Forelimb muscle (tissue), 1 donor: ENCODE measurements around the gene ALX4. TPM values are rescaled to one million over a fixed set of nuclear protein-coding genes. Genes with fewer than 3 reads are reported as not detected.

Source experiments
- DNase-seq: peaks from one replicate; pipeline ENCODE4 v3.0.0-alpha.2; 2013; ENCODE audit warnings: low read depth
- polyA plus RNA-seq: library from polyadenylated mRNA; unstranded; fragments of 120-200 nt; gene quantifications from one replicate; pipeline ENCODE4 v1.2.1, GENCODE V29; 2013; ENCODE audit not compliant: insufficient read length

Gene ALX4
- polyA plus RNA-seq, 1 donor, result 2.4 TPM

- no peak for DNase-seq
Observed at GRCh38 chr11:44300844-44301563, 8.9 kb downstream of the ALX4 start.

- no peak for DNase-seq
Observed at GRCh38 chr11:44298862-44299261, 11.1 kb downstream of the ALX4 start.

- no peak for DNase-seq
Observed at GRCh38 chr11:44290208-44290607, 19.7 kb downstream of the ALX4 start.

GRCh38 chr11:44288133-44288526 lies 21.8 kb downstream of the ALX4 start:
- no peak for DNase-seq

GRCh38 chr11:44286911-44287310 lies 23.0 kb downstream of the ALX4 start:
- no peak for DNase-seq

- DNase-seq, result no peak
Observed at GRCh38 chr11:44286268-44286880, 23.6 kb downstream of the ALX4 start.

- no peak for DNase-seq
Observed at GRCh38 chr11:44285756-44286155, 24.2 kb downstream of the ALX4 start.

- DNase-seq, result no peak
Observed at GRCh38 chr11:44282620-44283019, 27.3 kb downstream of the ALX4 start.

- no peak for DNase-seq
Observed at GRCh38 chr11:44281151-44281550, 28.8 kb downstream of the ALX4 start.

- no peak for DNase-seq
Observed at GRCh38 chr11:44280257-44280656, 29.7 kb downstream of the ALX4 start.

- no peak for DNase-seq
Observed at GRCh38 chr11:44279483-44279882, 30.5 kb downstream of the ALX4 start.

GRCh38 chr11:44277196-44278090 lies 32.5 kb downstream of the ALX4 start:
- DNase-seq, result no peak

- no peak for DNase-seq
Observed at GRCh38 chr11:44275961-44276550, 33.9 kb downstream of the ALX4 start.

- no peak for DNase-seq
Observed at GRCh38 chr11:44275241-44275640, 34.7 kb downstream of the ALX4 start.

GRCh38 chr11:44274404-44274803 lies 35.5 kb downstream of the ALX4 start:
- DNase-seq, result no peak

GRCh38 chr11:44271286-44271685 lies 38.7 kb downstream of the ALX4 start:
- no peak for DNase-seq

- DNase-seq, result no peak
Observed at GRCh38 chr11:44270403-44271273, 39.3 kb downstream of the ALX4 start.

GRCh38 chr11:44269369-44270351 lies 40.3 kb downstream of the ALX4 start:
- DNase-seq, result no peak

- no peak for DNase-seq
Observed at GRCh38 chr11:44268614-44269080, 41.3 kb downstream of the ALX4 start.
